Measurements from ENCODE around the gene PILRB. TPM values are rescaled to one million over a fixed set of nuclear protein-coding genes. Genes with fewer than 3 reads are reported as not detected.

Gene PILRB
- polyA plus RNA-seq, 1 donor from 2014 or later, result 222 TPM

DNA sequence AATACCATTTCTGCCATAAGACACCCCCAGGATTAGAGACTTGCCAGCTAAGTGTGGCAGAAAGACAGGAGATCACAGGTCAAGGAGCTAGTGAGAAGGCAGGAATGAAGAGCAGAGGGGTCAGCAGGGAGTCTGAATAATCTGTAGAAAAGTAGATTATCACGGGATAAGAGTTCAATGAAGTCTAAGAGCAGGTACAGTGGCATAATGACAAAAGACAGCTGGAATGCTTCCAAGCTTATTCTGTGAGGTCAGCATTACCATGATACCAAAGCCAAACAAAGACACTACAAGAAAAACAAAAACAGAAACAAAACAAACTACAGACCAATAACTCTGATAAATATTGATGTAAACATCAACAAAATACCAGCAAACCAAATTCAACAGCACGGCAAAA is 36.2 kb downstream of the PILRB start:
- no peak overlapping the region for H3K4me2 ChIP-seq (ENCODE audit: low read length)
- no peak overlapping the region for H3K27ac ChIP-seq (ENCODE audit: low read length)
- H3F3A ChIP-seq (ENCODE audit: insufficient read depth, low read length, poor library complexity, severe bottlenecking), result no peaks in the 10 kb centered on the region
- H4K20me1 ChIP-seq (ENCODE audit: insufficient read depth), result no peaks in the 10 kb centered on the region
- H3K79me2 ChIP-seq (replicated peaks; ENCODE audit: insufficient read depth, low read length), result no peaks in the 10 kb centered on the region
- TF ChIP-seq EP300 (conservative IDR thresholded peaks at IDR 0.05; ENCODE audit: poor library complexity, severe bottlenecking) (no peak), SMC3 (conservative IDR thresholded peaks at IDR 0.05; ENCODE audit: poor library complexity) (no peak), POLR2AphosphoS5 (IDR thresholded peaks at IDR 0.05) (no peak), RAD21 (conservative IDR thresholded peaks at IDR 0.05) (no peak)
- TF ChIP-seq, protein P1, sequence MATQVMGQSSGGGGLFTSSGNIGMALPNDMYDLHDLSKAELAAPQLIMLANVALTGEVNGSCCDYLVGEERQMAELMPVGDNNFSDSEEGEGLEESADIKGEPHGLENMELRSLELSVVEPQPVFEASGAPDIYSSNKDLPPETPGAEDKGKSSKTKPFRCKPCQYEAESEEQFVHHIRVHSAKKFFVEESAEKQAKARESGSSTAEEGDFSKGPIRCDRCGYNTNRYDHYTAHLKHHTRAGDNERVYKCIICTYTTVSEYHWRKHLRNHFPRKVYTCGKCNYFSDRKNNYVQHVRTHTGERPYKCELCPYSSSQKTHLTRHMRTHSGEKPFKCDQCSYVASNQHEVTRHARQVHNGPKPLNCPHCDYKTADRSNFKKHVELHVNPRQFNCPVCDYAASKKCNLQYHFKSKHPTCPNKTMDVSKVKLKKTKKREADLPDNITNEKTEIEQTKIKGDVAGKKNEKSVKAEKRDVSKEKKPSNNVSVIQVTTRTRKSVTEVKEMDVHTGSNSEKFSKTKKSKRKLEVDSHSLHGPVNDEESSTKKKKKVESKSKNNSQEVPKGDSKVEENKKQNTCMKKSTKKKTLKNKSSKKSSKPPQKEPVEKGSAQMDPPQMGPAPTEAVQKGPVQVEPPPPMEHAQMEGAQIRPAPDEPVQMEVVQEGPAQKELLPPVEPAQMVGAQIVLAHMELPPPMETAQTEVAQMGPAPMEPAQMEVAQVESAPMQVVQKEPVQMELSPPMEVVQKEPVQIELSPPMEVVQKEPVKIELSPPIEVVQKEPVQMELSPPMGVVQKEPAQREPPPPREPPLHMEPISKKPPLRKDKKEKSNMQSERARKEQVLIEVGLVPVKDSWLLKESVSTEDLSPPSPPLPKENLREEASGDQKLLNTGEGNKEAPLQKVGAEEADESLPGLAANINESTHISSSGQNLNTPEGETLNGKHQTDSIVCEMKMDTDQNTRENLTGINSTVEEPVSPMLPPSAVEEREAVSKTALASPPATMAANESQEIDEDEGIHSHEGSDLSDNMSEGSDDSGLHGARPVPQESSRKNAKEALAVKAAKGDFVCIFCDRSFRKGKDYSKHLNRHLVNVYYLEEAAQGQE (IDR thresholded peaks at IDR 0.05; ENCODE audit: borderline replicate concordance), result no peak
- TF ChIP-seq, protein P2, sequence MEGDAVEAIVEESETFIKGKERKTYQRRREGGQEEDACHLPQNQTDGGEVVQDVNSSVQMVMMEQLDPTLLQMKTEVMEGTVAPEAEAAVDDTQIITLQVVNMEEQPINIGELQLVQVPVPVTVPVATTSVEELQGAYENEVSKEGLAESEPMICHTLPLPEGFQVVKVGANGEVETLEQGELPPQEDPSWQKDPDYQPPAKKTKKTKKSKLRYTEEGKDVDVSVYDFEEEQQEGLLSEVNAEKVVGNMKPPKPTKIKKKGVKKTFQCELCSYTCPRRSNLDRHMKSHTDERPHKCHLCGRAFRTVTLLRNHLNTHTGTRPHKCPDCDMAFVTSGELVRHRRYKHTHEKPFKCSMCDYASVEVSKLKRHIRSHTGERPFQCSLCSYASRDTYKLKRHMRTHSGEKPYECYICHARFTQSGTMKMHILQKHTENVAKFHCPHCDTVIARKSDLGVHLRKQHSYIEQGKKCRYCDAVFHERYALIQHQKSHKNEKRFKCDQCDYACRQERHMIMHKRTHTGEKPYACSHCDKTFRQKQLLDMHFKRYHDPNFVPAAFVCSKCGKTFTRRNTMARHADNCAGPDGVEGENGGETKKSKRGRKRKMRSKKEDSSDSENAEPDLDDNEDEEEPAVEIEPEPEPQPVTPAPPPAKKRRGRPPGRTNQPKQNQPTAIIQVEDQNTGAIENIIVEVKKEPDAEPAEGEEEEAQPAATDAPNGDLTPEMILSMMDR (IDR thresholded peaks at IDR 0.05; ENCODE audit: poor library complexity, severe bottlenecking), result no peak
- H2AFZ ChIP-seq (ENCODE audit: low read depth, low read length), result no peak overlapping the region
- no peaks in the 10 kb centered on the region for H3K27me3 ChIP-seq (ENCODE audit: insufficient read depth, low read depth, low read length)
- H3K9ac ChIP-seq (ENCODE audit: low read length), result no peak overlapping the region
- no peaks in the 10 kb centered on the region for H3K9me2 ChIP-seq (ENCODE audit: insufficient read depth, low read length)
- H3K4me3 ChIP-seq (ENCODE audit: low read length), result no peak overlapping the region
- H3K36me3 ChIP-seq (ENCODE audit: insufficient read depth, low read length), result no peaks in the 10 kb centered on the region
- H3K9me3 ChIP-seq (ENCODE audit: low read length), result no peaks in the 10 kb centered on the region

DNA sequence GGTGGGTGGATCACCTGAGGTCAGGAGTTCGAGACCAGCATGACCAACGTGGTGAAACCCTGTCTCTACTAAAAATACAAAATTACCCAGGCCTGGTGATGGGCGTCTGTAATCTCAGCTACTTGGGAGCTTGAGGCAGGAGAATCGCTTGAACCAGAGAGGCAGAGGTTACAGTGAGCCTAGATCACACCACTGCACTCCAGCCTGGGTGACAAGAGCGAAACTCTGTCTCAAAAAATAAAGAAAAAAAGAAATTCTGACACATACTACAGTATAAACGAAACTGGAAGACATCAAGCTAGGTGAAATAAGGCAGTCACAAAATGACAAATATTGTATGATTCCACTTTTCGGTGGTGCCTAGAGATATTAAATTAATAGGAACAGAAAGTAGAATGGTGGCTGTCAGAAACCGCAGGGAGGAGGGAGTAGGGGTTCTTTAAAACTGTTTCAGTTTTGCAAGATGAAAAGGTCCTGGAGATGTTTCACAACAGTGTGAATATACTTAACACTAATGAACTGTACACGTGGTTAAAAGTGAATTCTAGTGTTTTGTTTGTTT is 38.6 kb downstream of the PILRB start:
- Histone ChIP-seq H3F3A (ENCODE audit: insufficient read depth, low read length, poor library complexity, severe bottlenecking) (no peaks in the 10 kb centered on the region), H3K27ac (ENCODE audit: low read length) (no peak overlapping the region)
- TF ChIP-seq SMC3 (conservative IDR thresholded peaks at IDR 0.05; ENCODE audit: poor library complexity), result no peak
- no peak for TF ChIP-seq EZH2 (IDR thresholded peaks at IDR 0.05; ENCODE audit: borderline replicate concordance, insufficient read depth, low read length, poor library complexity, severe bottlenecking)
- TF ChIP-seq TAF1 (IDR thresholded peaks at IDR 0.05; ENCODE audit: low read depth), result no peak
- TF ChIP-seq EP300 (conservative IDR thresholded peaks at IDR 0.05; ENCODE audit: poor library complexity, severe bottlenecking), result no peak
- TF ChIP-seq, protein P1 (IDR thresholded peaks at IDR 0.05; ENCODE audit: borderline replicate concordance), result no peak
- TF ChIP-seq RAD21 (conservative IDR thresholded peaks at IDR 0.05), result no peak
- TF ChIP-seq POLR2AphosphoS5 (IDR thresholded peaks at IDR 0.05), result no peak
- no peak for TF ChIP-seq MXI1 (conservative IDR thresholded peaks at IDR 0.05; ENCODE audit: poor library complexity, severe bottlenecking)

More for the DNA sequence above, 38.6 kb downstream of the PILRB start:
- Histone ChIP-seq H2AFZ (ENCODE audit: low read depth, low read length) (no peak overlapping the region), H3K27me3 (ENCODE audit: insufficient read depth, low read depth, low read length) (no peaks in the 10 kb centered on the region), H4K20me1 (ENCODE audit: insufficient read depth) (no peaks in the 10 kb centered on the region), H3K4me3 (ENCODE audit: low read length) (no peak overlapping the region), H3K9me2 (ENCODE audit: insufficient read depth, low read length) (no peaks in the 10 kb centered on the region), H3K36me3 (ENCODE audit: insufficient read depth, low read length) (no peaks in the 10 kb centered on the region), H3K9ac (ENCODE audit: low read length) (no peak overlapping the region), H3K9me3 (ENCODE audit: low read length) (no peaks in the 10 kb centered on the region), H3K79me2 (replicated peaks; ENCODE audit: insufficient read depth, low read length) (no peaks in the 10 kb centered on the region), H3K4me2 (ENCODE audit: low read length) (no peak overlapping the region)

All from neural cell (in vitro differentiated cells).